BJ (cell line): ENCODE measurements around the gene COL5A1. TPM values are rescaled to one million over a fixed set of nuclear protein-coding genes. Genes with fewer than 3 reads are reported as not detected.

Experiments
- CTCF ChIA-PET: fragments of 350-600 bp; formaldehyde crosslinking; extraction: SDS; loops from one replicate; lab custom pipeline; 2021; ENCODE audit warnings: antibody characterized with exemption, inconsistent platforms; lab: Yijun Ruan, JAX
- POLR2A ChIA-PET: fragments of 300-600 bp; sonication (Branson Sonifier 250); formaldehyde crosslinking; extraction: SDS; loops from one replicate; lab custom pipeline; 2021; ENCODE audit warnings: antibody characterized with exemption; lab: Charles Lee
- DNase-seq: peaks from one replicate; pipeline ENCODE4 v3.0.0-alpha.2; 2011; ENCODE audit warnings: low read depth
- H3K27me3 ChIP-seq: 2 replicates; pipeline ENCODE4 v1.6.0; 2011; ENCODE audit warnings: low read length; ENCODE audit not compliant: control insufficient read depth, insufficient read depth
- H3K36me3 ChIP-seq: 2 replicates; pipeline ENCODE4 v1.5.1; 2011; ENCODE audit warnings: low read length; ENCODE audit not compliant: control insufficient read depth, insufficient read depth
- H3K4me3 ChIP-seq: 2 replicates; pipeline ENCODE4 v1.5.1; 2011; ENCODE audit warnings: low read depth, mild to moderate bottlenecking, control low read depth, low read length
- polyA plus RNA-seq: library from polyadenylated mRNA; depleted of rRNA; stranded (reverse); fragments of >200 nt; gene quantifications from 2 replicates; pipeline ENCODE4 v1.2.3, GENCODE V29; 2011
- TF ChIP-seq, protein P1 (sequence below): IDR thresholded peaks from 2 replicates; pipeline ENCODE4 v1.5.1; 2011; ENCODE audit warnings: low read depth, mild to moderate bottlenecking, control low read depth, inconsistent platforms, low read length, moderate library complexity; ENCODE audit not compliant: insufficient read depth

COL5A1 gene
- polyA plus RNA-seq, 1 experiment, result 251 TPM

DNA sequence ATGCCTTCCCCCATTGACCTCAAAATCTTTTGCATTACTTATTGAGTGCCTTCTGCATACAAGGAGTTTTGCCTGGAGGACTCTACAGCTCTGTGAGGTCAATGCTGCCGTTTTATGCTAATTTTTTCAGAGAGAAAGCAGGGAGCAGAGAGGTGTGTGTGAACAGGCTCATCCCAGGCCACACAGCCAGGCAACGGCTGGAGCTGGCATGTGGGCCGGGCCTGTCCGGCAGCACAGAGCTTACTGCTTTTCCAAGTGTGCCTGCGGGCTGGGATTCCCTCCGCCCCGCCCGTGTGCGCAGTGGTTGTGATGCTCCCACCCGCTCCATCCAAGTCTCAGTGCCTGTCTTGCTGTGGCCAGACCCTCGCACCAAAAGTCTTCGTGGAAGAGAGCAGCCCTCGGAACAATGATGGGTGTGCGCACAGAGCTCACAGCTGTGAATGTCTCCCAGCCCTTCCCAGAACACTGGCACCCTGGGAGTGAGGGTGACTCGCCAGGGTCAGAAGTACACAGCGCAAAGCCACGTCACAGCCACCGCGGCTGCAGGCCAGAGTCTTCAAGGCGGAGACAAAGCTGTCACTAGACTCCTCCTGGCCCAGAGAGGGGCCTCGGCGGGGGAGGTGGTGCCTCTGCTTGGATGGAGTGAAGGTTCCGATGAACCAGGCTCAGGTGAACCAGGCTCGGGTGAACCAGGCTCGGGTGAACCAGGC, 82.8 kb downstream of the COL5A1 start:
- CTCF ChIA-PET, result interaction anchor here (1.2 to 1.7 kb wide), 2 partner anchors 9 to 275 kb away, joined by 4 to 6 read pairs; no protein-coding TSS in a partner anchor
- Histone ChIP-seq H3K36me3 (peaks cover 60% of the 10 kb centered on the region), H3K27me3 (no peaks in the 10 kb centered on the region), H3K4me3 (no peak overlapping the region)
- DNase-seq, result no peak
- TF ChIP-seq, protein P1, sequence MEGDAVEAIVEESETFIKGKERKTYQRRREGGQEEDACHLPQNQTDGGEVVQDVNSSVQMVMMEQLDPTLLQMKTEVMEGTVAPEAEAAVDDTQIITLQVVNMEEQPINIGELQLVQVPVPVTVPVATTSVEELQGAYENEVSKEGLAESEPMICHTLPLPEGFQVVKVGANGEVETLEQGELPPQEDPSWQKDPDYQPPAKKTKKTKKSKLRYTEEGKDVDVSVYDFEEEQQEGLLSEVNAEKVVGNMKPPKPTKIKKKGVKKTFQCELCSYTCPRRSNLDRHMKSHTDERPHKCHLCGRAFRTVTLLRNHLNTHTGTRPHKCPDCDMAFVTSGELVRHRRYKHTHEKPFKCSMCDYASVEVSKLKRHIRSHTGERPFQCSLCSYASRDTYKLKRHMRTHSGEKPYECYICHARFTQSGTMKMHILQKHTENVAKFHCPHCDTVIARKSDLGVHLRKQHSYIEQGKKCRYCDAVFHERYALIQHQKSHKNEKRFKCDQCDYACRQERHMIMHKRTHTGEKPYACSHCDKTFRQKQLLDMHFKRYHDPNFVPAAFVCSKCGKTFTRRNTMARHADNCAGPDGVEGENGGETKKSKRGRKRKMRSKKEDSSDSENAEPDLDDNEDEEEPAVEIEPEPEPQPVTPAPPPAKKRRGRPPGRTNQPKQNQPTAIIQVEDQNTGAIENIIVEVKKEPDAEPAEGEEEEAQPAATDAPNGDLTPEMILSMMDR, result no peak
- POLR2A ChIA-PET, result no interaction called here

- POLR2A ChIA-PET, result no interaction called here
- TF ChIP-seq, protein P1, result no peak
These were observed 83.5 kb downstream of the COL5A1 start for GRCh38 chr9:134724912-134725604.

DNA sequence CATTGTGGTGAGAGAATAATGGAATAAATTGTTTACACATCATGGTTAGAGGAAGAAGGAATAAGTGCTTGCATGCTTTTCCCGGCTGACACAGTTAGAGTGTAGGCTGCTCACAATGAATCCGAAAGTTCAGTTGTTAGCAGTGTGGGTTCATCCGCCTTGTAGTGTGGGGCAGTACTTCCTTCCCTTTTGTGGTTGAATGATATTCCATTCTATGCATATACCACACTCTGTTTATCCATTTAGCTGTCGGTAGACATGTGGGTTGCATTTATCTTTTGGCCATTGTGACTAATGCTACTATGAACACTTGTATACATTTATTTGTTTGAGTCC, 84.0 kb downstream of the COL5A1 start:
- no peak for DNase-seq
- no peaks in the 10 kb centered on the region for H3K27me3 ChIP-seq
- TF ChIP-seq, protein P1, result no peak
- POLR2A ChIA-PET, result no interaction called here
- CTCF ChIA-PET, result no interaction called here
- peaks cover 53% of the 10 kb centered on the region for H3K36me3 ChIP-seq
- no peak overlapping the region for H3K4me3 ChIP-seq

More at GRCh38 chr9:134724912-134725604, 83.5 kb downstream of the COL5A1 start:
- Histone ChIP-seq H3K4me3 (no peak overlapping the region), H3K27me3 (no peaks in the 10 kb centered on the region), H3K36me3 (peaks cover 58% of the 10 kb centered on the region)
- DNase-seq, result no peak
- CTCF ChIA-PET, result interaction anchor here (1.2 kb wide), 1 partner anchor 276 kb away, joined by 6 read pairs; no protein-coding TSS in a partner anchor

DNA sequence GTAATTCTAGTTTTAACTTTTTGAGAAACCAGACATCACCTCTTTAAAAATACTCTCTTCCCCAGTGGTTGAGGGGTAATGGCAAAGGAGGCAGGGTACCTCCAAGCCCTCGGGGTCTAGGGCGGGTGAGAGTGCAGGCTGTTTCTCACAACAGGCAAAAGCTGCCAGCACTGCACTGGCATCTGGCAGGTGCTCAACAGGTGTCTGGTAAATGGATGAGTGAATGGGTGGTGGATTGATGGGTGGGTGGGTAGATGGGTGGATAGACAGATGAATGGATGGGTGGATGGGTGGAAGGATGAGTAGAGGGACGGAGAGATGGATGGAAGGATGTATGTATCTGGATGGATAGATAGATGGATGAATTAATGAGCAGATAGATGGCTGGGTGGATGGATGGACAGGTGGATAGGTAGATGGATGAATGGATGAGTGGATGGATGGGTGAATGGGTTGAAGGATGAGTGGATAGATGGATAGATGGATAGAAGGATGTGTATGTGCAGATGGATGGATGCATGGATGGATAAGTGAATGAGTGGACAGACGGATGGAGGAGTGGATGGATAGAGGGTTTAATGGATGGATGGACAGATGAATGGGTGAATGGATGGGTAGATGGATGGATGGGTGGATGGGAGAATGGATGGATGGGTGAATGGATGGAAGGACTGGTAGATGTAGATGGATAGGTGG, 84.6 kb downstream of the COL5A1 start:
- TF ChIP-seq, protein P1, result no peak
- Histone ChIP-seq H3K4me3 (no peak overlapping the region), H3K27me3 (no peaks in the 10 kb centered on the region), H3K36me3 (peaks cover 54% of the 10 kb centered on the region)
- no peak for DNase-seq
- ChIA-PET CTCF (interaction anchor here (1.2 kb wide), 1 partner anchor 276 kb away, joined by 5 read pairs; no protein-coding TSS in a partner anchor), POLR2A (no interaction called here)

- H3K36me3 ChIP-seq, result peaks cover 53% of the 10 kb centered on the region
- ChIA-PET CTCF (interaction anchor here (1.2 kb wide), 1 partner anchor 277 kb away, joined by 5 read pairs; no protein-coding TSS in a partner anchor), POLR2A (no interaction called here)
- H3K4me3 ChIP-seq, result no peak overlapping the region
- no peaks in the 10 kb centered on the region for H3K27me3 ChIP-seq
- no peak for DNase-seq
- TF ChIP-seq, protein P1, result no peak
These were observed 85.1 kb downstream of the COL5A1 start for GRCh38 chr9:134726722-134727034.
